Sigmoid colon (tissue), 7 donors: Measurements from ENCODE around the gene SLC25A19. TPM values are rescaled to one million over a fixed set of nuclear protein-coding genes. Genes with fewer than 3 reads are reported as not detected.
"Not testable (repeated sequence)": the region's sequence is repeated elsewhere in the genome, so short reads cannot be mapped to it uniquely, and the experiment has no call there.

Source experiments
- DNase-seq: peaks from one replicate; pipeline ENCODE4 v3.0.0-alpha.2; 2019
- H3K27ac ChIP-seq, 4 donors: fragments of 200-600 bp; sonication (generic); one replicate each; pipeline ENCODE4 v1.5.1; 2016 to 2019; ENCODE audit warnings: mild to moderate bottlenecking in 1 of 4
- H3K27me3 ChIP-seq, 3 donors: fragments of 200-600 bp; sonication (generic); one replicate each; pipeline ENCODE4 v1.5.1; 2019; ENCODE audit warnings: mild to moderate bottlenecking in 1 of 3
- H3K36me3 ChIP-seq, 4 donors: fragments of 200-600 bp; sonication (generic); one replicate each; pipeline ENCODE4 v1.5.1; 2016 to 2019
- H3K4me1 ChIP-seq, 4 donors: fragments of 200-600 bp; sonication (generic); one replicate each; pipeline ENCODE4 v1.5.1; 2017 to 2019
- H3K4me3 ChIP-seq, 4 donors: fragments of 200-600 bp; sonication (generic); one replicate each; pipeline ENCODE4 v1.5.1; 2017 to 2019; ENCODE audit warnings: mild to moderate bottlenecking in 2 of 4, moderate library complexity in 1 of 4
- H3K9me3 ChIP-seq, 4 donors: fragments of 200-600 bp in 3 of 4; sonication (generic) in 3 of 4; one replicate each; pipeline versions ENCODE4 v1.5.1 to v1.6.1; 2013 to 2019
- CTCF ChIP-seq, 4 experiments: fragments of 450-650 bp in 3 of 4; fragments of 200-600 bp in 1 of 4; IDR thresholded peaks; one replicate each; pipeline ENCODE4 v1.5.1; 2016 to 2019; ENCODE audit warnings: antibody characterized with exemption in 4 of 4, mild to moderate bottlenecking in 3 of 4, moderate library complexity in 2 of 4
- EP300 ChIP-seq, 4 donors: sonication (generic); formaldehyde crosslinking; IDR thresholded peaks; one replicate each; pipeline ENCODE4 v1.6.1; 2017; ENCODE audit warnings: antibody characterized with exemption in 4 of 4
- POLR2A ChIP-seq, 2 donors: fragments of 450-650 bp; IDR thresholded peaks; one replicate each; pipeline ENCODE4 v1.6.1; 2016; ENCODE audit warnings: antibody characterized with exemption in 2 of 2, mild to moderate bottlenecking in 2 of 2, moderate library complexity in 2 of 2
- POLR2AphosphoS5 ChIP-seq, 4 donors: sonication (generic); formaldehyde crosslinking; IDR thresholded peaks; one replicate each; pipeline ENCODE4 v1.6.1; 2017; ENCODE audit warnings: antibody characterized with exemption in 4 of 4
- WGBS, 2 donors: extraction: QIAGEN DNeasy Blood & Tissue Kit; methylation state at CpG; one replicate each; pipeline ENCODE4 v1.1.7; 2013; 5-methylcytosine and 5-hydroxymethylcytosine counted together
- intact Hi-C: fragments of 100-400 bp; cut with DNase I; formaldehyde crosslinking; loops from one replicate; pipeline ENCODE4 v1.15.1; 2023
- polyA plus RNA-seq, 3 donors: library from polyadenylated mRNA; stranded (reverse); fragments of 200-250 nt; gene quantifications; one replicate each; pipeline ENCODE4 v1.2.3, GENCODE V29; 2013
- total RNA-seq, 4 donors: library from RNA; depleted of rRNA; stranded (reverse); fragments of >200 nt; gene quantifications; one replicate each; pipeline ENCODE4 v1.1.0, GENCODE V29; 2016
- donor health status: healthy with polysubstance abuse.
- donor health status: Bipolar disorder and iron deficiency.
- donor health status: healthy.

Gene SLC25A19
- total and polyA plus RNA-seq, 7 donors = 5.4 to 20.1 (median 13.8) TPM

DNA sequence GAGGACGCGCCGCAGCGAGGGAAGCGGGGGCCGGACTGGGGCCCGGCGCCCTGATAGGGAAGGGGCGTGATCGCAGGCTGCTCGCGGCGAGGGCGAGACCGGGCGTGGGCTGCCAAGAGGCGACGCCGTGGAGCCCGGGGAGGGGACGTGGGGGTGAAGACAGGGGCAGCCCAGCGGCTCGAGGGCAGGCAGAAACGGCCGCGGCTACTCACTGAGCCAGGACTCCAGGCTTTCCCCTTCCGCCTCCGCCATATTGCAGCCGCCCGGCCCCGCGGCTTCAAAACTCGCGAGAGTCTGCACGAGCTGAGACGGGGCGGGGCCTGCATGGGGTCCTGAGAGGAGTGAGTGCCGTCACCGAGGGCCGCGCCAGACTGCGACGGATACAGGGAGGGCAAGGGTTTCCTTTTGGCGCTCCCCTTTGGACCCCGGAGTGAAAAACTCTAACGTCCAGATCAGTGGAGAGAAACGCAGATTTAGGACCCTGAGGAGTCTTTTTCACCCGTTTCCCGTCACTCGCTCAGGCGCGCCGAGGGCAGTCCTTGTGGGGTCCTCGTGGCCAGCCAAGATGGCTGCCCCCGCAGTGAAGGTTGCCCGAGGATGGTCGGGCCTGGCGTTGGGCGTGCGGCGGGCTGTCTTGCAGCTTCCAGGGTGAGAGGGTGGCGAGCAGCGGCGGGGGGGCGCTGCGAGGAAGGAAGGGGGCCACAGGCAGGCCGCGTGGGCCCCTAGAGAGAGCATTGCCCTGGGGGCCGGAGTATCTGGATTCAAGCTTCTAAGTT is 27.7 kb downstream of the SLC25A19 start, which contains the start of the genes GGA3 and MRPS7:
Gene GGA3, minus strand, starts transcription at position 271 of the 776 bp plus-strand sequence. Its CDS starts 19 bp downstream, at position 252.
Gene MRPS7, plus strand, starts transcription at position 544 of the 776 bp plus-strand sequence. Its CDS starts 22 bp downstream, at position 566.
- TF ChIP-seq POLR2A (IDR thresholded peaks at IDR 0.05) = peak; percentile 53 to 67
- TF ChIP-seq POLR2AphosphoS5 (IDR thresholded peaks at IDR 0.05) = peak; percentile 59 to 85 (median 75)
- no peak for TF ChIP-seq CTCF (IDR thresholded peaks at IDR 0.05)
- no peaks in the 10 kb centered on the region for H3K27me3 ChIP-seq
- H3K9me3 ChIP-seq = no peaks in the 10 kb centered on the region
- peaks cover 0 to 34% (median 32%) of the 10 kb centered on the region in 4 donors for H3K4me1 ChIP-seq
- H3K36me3 ChIP-seq = peaks cover 12 to 37% (median 19%) of the 10 kb centered on the region in 4 donors
- peak within 1 kb of the TSS; percentile 87 to 96 (median 94) for H3K27ac ChIP-seq
- 0 to 1% methylated on average over 68 to 69 of the region's 69 CpGs for WGBS, 2 donors
- peak; percentile 96 for DNase-seq
- intact Hi-C loops = loop anchor here (2.0 kb wide), 1 partner anchor 57 kb away; the partner anchor contains the start of gene NUP85
- peak within 1 kb of the TSS; percentile 72 to 99 (median 92) for H3K4me3 ChIP-seq

DNA sequence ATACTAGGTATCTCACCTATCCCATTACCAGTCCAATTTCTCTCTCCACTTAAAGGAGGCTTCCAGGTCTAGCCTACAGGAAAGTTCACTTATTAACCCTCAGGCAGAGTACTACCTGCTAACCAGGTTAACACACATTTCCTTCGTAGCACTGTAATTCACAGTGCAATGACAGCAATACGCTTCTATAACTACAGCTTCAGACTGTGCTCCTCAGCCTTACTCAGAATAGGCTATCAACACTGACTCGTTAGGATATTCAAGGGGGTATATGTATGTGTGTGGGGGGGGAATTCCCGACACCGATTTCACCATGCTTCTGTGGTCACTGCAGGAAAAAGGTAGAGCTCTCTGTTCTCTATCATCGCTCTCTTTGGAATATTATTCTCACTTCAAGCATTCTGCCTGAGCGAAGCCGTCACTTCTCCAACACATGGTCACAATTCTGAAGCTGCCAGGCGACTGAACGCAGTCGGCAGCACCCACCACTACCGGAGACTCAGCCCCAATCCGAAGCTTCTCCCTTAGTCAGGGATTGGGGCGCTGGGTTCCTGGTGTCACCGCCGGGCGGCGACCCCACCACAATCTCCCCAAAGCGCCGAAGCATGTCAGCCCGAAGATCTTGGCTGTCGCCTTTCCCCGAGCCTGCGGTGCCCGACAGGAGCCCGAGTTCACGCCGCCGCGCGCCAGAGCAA is 28.4 kb downstream of the SLC25A19 start:
- peak overlapping the region; percentile 87 to 96 (median 94) for H3K27ac ChIP-seq
- peaks cover 7 to 30% (median 15%) of the 10 kb centered on the region in 4 donors for H3K36me3 ChIP-seq
- TF ChIP-seq CTCF (IDR thresholded peaks at IDR 0.05) (no peak), POLR2A (IDR thresholded peaks at IDR 0.05) (no peak), POLR2AphosphoS5 (IDR thresholded peaks at IDR 0.05) (no peak)
- no peaks in the 10 kb centered on the region for H3K27me3 ChIP-seq
- intact Hi-C loops = loop anchor here (2.0 kb wide), 1 partner anchor 56 kb away; the partner anchor contains the start of gene NUP85
- WGBS, 2 donors = 1 to 2% methylated on average over 31 of the region's 31 CpGs
- peak overlapping the region; percentile 72 to 99 (median 92) for H3K4me3 ChIP-seq
- H3K9me3 ChIP-seq = no peaks in the 10 kb centered on the region
- no peak for DNase-seq
- peaks cover 0 to 34% (median 32%) of the 10 kb centered on the region in 4 donors for H3K4me1 ChIP-seq

DNA sequence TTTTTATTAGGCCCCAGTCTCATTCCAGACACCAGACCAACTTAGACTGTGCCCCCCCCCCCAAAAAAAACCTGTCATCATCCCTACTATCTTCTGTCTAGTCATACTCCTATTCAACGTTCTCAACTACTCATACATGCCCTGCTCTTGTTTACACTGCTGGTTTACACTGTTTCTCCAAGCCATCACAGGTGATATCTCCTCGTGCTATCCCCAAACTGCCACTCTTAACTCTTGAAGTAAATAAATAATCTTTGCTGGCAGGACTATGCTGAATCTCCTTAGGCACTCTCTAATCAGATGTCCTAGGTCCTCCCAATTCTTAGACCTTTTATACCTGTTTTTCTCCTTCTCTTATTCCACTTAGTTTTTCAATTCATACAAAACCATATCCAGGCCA is 32.0 kb downstream of the SLC25A19 start:
- DNase-seq, H3K36me3 ChIP-seq, H3K27me3 ChIP-seq, H3K9me3 ChIP-seq, H3K4me3 ChIP-seq, H3K27ac ChIP-seq, intact Hi-C loops: not testable (repeated sequence)
- 17 to 55% methylated on average over 2 of the region's 2 CpGs for WGBS, 2 donors
- peaks cover 0 to 25% (median 23%) of the 10 kb centered on the region in 4 donors for H3K4me1 ChIP-seq

GRCh38 chr17:75255954-75256698 is 33.1 kb downstream of the SLC25A19 start:
- H3K9me3 ChIP-seq, intact Hi-C loops, H3K27ac ChIP-seq, DNase-seq, H3K27me3 ChIP-seq, H3K4me3 ChIP-seq, H3K36me3 ChIP-seq: not testable (repeated sequence)
- H3K4me1 ChIP-seq = peaks cover 0 to 25% (median 21%) of the 10 kb centered on the region in 4 donors
- WGBS, 2 donors = 76 to 79% methylated on average over 10 to 11 of the region's 11 CpGs

- TF ChIP-seq EP300 (IDR thresholded peaks at IDR 0.05) (no peak), POLR2AphosphoS5 (IDR thresholded peaks at IDR 0.05) (no peak), POLR2A (IDR thresholded peaks at IDR 0.05) (no peak), CTCF (IDR thresholded peaks at IDR 0.05) (no peak)
- H3K27me3 ChIP-seq = no peaks in the 10 kb centered on the region
- no peak overlapping the region for H3K27ac ChIP-seq
- no peak for DNase-seq
- H3K36me3 ChIP-seq = no peaks in the 10 kb centered on the region
- no peak overlapping the region for H3K4me3 ChIP-seq
- intact Hi-C loops = no loop called here
- H3K4me1 ChIP-seq = peaks cover 0 to 17% (median 2%) of the 10 kb centered on the region in 4 donors
- no peaks in the 10 kb centered on the region for H3K9me3 ChIP-seq
- 88 to 90% methylated on average over 8 of the region's 8 CpGs for WGBS, 2 donors
Observed at GRCh38 chr17:75252039-75252816, 37.0 kb downstream of the SLC25A19 start.
